GM15510 (cell line): ENCODE results near the gene ACTMAP.

ENCODE experiments used
- POLR2A ChIP-seq: IDR thresholded peaks from 3 replicates; pipeline ENCODE4 v1.6.1; 2011; ENCODE audit warnings: borderline replicate concordance; ENCODE audit not compliant: insufficient read length; ENCODE audit errors: extremely low read depth

Gene ACTMAP

GRCh38 chr19:40718774-40719391, 31.4 kb downstream of the ACTMAP start:
- TF ChIP-seq POLR2A: peak; percentile 32

- no peak for TF ChIP-seq POLR2A
Observed at GRCh38 chr19:40717880-40718773, 32.1 kb downstream of the ACTMAP start.

DNA sequence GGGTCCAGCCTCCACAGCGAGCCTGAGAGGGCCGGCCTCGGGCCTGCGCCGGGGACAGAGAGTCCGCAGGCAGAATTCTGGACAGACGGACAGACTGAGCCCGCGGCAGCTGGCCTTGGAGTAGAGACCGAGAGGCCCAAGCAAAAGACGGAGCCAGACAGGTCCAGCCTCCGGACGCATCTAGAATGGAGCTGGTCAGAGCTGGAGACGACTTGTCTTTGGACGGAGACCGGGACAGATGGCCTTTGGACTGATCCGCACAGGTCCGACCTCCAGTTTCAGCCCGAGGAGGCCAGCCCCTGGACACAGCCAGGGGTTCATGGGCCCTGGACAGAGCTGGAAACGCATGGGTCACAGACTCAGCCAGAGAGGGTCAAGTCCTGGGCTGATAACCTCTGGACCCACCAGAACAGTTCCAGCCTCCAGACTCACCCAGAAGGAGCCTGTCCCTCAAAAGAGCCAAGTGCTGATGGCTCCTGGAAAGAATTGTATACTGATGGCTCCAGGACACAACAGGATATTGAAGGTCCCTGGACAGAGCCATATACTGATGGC, 32.9 kb downstream of the ACTMAP start:
- peak; percentile 1 for TF ChIP-seq POLR2A

- peak; percentile 54 for TF ChIP-seq POLR2A
Observed at GRCh38 chr19:40716482-40717324, 33.6 kb downstream of the ACTMAP start, which contains the start of the genes COQ8B and ITPKC. Gene COQ8B, minus strand, starts transcription at chr19:40716886. Its CDS starts 2,254 bp downstream, at chr19:40714632. Gene ITPKC, plus strand, starts transcription at chr19:40717112. Its CDS starts 24 bp downstream, at chr19:40717136.

- TF ChIP-seq POLR2A: no peak
Observed at GRCh38 chr19:40716031-40716481, 34.2 kb downstream of the ACTMAP start.

DNA sequence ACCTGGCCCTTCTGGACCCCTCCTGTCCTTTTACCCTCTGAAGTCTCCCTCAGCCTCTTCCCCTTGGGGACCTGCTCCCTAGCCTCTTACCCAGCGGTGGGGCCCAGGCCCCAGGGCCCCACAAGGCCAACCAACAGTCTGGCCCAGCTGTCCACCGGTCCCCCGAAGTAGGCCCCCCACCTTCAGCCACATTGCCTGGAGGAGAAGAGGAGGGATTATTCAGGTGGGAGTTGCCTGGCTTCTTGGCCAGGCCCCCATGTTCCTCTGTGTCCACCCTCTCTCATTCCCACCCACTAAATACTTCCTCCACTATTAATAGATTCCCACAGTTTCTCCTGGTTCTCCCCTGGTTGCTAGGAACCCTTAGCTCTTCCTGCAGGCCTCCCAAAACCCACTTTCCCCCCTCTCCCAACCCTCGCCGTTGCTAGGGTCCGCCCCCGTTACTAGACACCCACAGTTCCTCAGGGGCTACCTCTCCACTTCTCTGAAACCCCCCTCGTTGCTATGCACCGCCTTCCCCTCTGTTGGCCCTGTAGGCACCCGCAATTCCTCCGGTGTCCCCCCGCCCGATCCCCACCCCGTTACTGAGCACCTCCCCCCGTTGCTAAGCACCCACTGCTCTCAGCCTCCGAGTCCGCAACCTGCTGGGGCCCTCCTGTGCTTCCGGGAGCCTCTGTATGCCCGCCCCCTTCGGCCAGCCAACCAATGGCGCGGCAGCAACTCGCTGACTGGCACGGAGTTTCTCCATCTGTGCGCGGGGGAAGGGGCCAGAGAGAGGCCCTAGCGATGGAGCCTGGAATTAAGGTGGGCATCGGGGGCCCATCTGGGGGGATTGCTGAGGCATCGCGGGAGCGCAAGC, 35.6 kb downstream of the ACTMAP start:
- TF ChIP-seq POLR2A: peak; percentile 32

- TF ChIP-seq POLR2A: no peak
Observed at GRCh38 chr19:40713939-40714338, 36.3 kb downstream of the ACTMAP start.

- no peak for TF ChIP-seq POLR2A
Observed at GRCh38 chr19:40709817-40710216, 40.5 kb downstream of the ACTMAP start.

- TF ChIP-seq POLR2A: no peak
Observed at GRCh38 chr19:40707615-40708014, 42.7 kb downstream of the ACTMAP start.

DNA sequence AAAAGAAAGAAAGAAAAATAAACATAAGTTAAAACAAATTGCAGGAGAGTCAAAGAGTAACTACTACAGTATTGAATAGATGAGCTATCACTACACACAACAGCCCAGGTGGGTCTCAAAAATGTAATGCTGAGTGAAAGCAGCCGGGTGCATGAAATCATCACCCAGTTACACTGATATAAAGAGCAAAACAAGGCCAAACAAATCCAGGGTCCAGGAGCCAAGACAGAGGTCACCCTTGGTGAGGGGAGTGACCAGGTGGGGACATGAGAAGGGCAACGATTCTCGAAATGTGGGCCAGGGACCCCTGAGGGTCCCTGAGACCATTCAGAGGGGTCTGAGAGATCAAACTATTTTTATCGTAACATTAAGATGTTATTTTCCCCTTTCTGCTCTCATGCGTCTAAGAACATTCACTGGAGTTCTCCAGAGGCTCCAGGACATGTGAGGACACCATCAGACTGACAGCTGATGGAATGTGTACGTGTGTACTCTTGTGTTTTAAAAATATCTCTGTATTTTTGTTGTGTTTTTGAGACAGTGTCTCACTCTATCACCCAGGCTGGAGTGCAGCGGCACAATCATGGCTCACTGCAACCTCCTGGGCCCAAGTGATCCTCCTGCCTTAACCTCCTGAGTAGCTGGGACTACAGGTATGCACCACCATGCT, 44.2 kb downstream of the ACTMAP start:
- no peak for TF ChIP-seq POLR2A

- no peak for TF ChIP-seq POLR2A
Observed at GRCh38 chr19:40705362-40705651, 45.0 kb downstream of the ACTMAP start.

GRCh38 chr19:40704491-40705361, 45.6 kb downstream of the ACTMAP start:
- TF ChIP-seq POLR2A: no peak
